ENCODE data around the gene POLDIP2. TPM values are rescaled to one million over a fixed set of nuclear protein-coding genes. Genes with fewer than 3 reads are reported as not detected.

POLDIP2 gene
- total and polyA plus RNA-seq, 9 of the 15 experiments (the other 6 are each of a cell fraction or from before 2014, with no cell fraction given), result 22.0 to 137 (median 104) TPM

GRCh38 chr17:28368915-28369683 is 11.8 kb upstream of the POLDIP2 start (continued):
- TF ChIP-seq AFF1 (IDR thresholded peaks at IDR 0.05; ENCODE audit: low read depth in 1 of 2, partially characterized antibody in 2 of 2) (no peak), TCFL5 (CRISPR knock-in tag; conservative IDR thresholded peaks at IDR 0.05) (no peak), HSF4 (CRISPR knock-in tag; IDR thresholded peaks at IDR 0.05; ENCODE audit: borderline replicate concordance) (no peak)

GRCh38 chr17:28368306-28368831 is 11.0 kb upstream of the POLDIP2 start:
- no TSS peak for BruUV-seq (replicated peaks)
- WGBS (ENCODE audit: insufficient coverage, low coverage, missing lambda C conversion rate), result 57% methylated on average over 5 of the region's 5 CpGs
- Histone ChIP-seq H3K4me3 (no peak overlapping the region), H3K36me3 (ENCODE audit: control insufficient read depth, insufficient read depth, low read length) (peaks cover 10% of the 10 kb centered on the region; the same call in 1 of the 3 replicates), H3K4me2 (ENCODE audit: insufficient read depth, low read length) (no peak overlapping the region), H3K27me3 (ENCODE audit: control insufficient read depth in 2 of 2, insufficient read depth in 2 of 2, low read length in 2 of 2) (peaks cover 0 to 4% of the 10 kb centered on the region in 2 experiments; a peak in 1 of 5 replicates), H3K9me1 (ENCODE audit: control insufficient read depth, insufficient read depth, low read length) (peaks cover 5% of the 10 kb centered on the region), H3K9me3 (replicated peaks; ENCODE audit: control insufficient read depth, insufficient read depth, low read depth, low read length) (no peaks in the 10 kb centered on the region), H3K79me2 (ENCODE audit: control insufficient read depth, insufficient read depth, low read length) (no peaks in the 10 kb centered on the region), H2AFZ (ENCODE audit: low read depth, low read length) (no peak overlapping the region), H3K4me1 (replicated peaks in 1 of 2; ENCODE audit: control insufficient read depth in 2 of 2, insufficient read depth in 2 of 2, low read length in 2 of 2) (peaks cover 16 to 45% of the 10 kb centered on the region in 2 experiments), H3K27ac (ENCODE audit: extremely low read depth, low read depth, low read length) (no peak overlapping the region), H4K20me1 (replicated peaks; ENCODE audit: control insufficient read depth, insufficient read depth, low read length) (peaks cover 14% of the 10 kb centered on the region), H3K9ac (ENCODE audit: insufficient read depth in 1 of 2, low read depth in 2 of 2, low read length in 2 of 2) (0 out of 4 replicates have a peak overlapping the region, but pooled peaks of 1 of the 2 experiments have one; percentile 20)
- intact Hi-C loops (cut with micrococcal nuclease), result no loop called here
- ChIA-PET POLR2A (interaction anchor here (3.4 kb wide), 1 partner anchor 10 kb away, joined by 31 read pairs; the partner anchor contains the start of gene POLDIP2), CTCF (ENCODE audit: low intra/inter-chr PET ratio) (no interaction called here)
- FAIRE-seq (no peak), ATAC-seq (no peak), DNase-seq (ENCODE audit: extremely low read depth in 1 of 4, low spot score in 3 of 4) (no peak)
- in situ Hi-C loops (cut with MboI), result no loop called here
- TF ChIP-seq ZNF134 (CRISPR knock-in tag; conservative IDR thresholded peaks at IDR 0.05), result no peak
- no peak for TF ChIP-seq CEBPZ (IDR thresholded peaks at IDR 0.05; ENCODE audit: borderline replicate concordance, low read depth, low read length)
- no peak for TF ChIP-seq LEF1 (IDR thresholded peaks at IDR 0.05)
- no peak for TF ChIP-seq SREBF2 (CRISPR knock-in tag; IDR thresholded peaks at IDR 0.05)
- no peak for TF ChIP-seq ZNF561 (CRISPR knock-in tag; conservative IDR thresholded peaks at IDR 0.05)
- TF ChIP-seq HDAC3 (IDR thresholded peaks at IDR 0.05; ENCODE audit: borderline replicate concordance, partially characterized antibody), result no peak
- no peak for TF ChIP-seq ZNF436 (CRISPR knock-in tag; IDR thresholded peaks at IDR 0.05)
- no peak for TF ChIP-seq ZNF133 (CRISPR knock-in tag; IDR thresholded peaks at IDR 0.05)
- no peak for TF ChIP-seq ZNF174 (CRISPR knock-in tag; IDR thresholded peaks at IDR 0.05)
- TF ChIP-seq PML (IDR thresholded peaks at IDR 0.05; ENCODE audit: low read length), result no peak

All from K562 (cell line).